Measurements from ENCODE around the gene FLG. TPM values are rescaled to one million over a fixed set of nuclear protein-coding genes. Genes with fewer than 3 reads are reported as not detected.

The FLG gene
- total RNA-seq, 1 donor from 2014 or later, result not detected

DNA sequence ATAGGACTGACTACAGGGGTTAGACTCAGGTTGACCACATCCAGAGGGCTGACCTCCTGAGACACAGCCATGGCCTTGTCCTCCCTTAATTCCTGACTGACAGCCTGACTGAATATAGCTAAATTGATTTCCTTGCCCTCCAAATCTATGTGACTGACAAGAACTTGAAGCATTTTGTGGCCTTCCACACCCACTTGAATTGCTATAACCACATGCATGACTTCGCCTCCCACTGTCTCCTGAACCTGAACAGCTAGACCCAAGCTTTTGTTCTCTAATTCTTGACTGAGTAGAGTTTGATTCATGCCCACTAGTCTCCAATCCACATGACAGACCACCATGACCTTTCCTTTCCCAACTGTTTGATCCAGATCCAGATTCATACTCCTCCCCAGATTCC lies 31.7 kb upstream of the FLG start:
- no peak for DNase-seq

DNA sequence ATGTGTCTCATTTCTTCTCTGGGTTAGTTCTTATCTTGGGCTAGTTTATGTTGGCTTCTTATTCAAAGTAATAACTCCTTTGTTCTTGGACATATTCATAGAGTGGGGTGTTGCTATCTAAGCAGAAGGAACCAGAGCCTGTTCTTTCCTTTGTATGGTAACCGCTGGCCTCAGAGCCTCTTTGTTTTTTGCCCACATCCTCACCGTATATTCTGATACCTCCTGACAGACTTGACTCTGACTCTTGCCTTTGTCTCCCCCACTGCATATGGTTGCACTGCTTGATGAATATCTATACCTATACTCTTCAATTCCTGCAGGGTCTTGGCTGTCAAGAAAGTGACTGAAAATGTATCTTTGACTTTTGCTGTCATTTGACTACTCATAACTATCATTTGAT lies 24.6 kb upstream of the FLG start:
- Histone ChIP-seq H3K36me3 (no peaks in the 10 kb centered on the region), H3K27ac (replicated peaks) (no peak overlapping the region), H3K27me3 (ENCODE audit: low read depth) (no peaks in the 10 kb centered on the region), H3K4me1 (no peaks in the 10 kb centered on the region), H3K9me3 (replicated peaks) (no peaks in the 10 kb centered on the region), H3K4me3 (no peak overlapping the region)
- TF ChIP-seq, protein P1, sequence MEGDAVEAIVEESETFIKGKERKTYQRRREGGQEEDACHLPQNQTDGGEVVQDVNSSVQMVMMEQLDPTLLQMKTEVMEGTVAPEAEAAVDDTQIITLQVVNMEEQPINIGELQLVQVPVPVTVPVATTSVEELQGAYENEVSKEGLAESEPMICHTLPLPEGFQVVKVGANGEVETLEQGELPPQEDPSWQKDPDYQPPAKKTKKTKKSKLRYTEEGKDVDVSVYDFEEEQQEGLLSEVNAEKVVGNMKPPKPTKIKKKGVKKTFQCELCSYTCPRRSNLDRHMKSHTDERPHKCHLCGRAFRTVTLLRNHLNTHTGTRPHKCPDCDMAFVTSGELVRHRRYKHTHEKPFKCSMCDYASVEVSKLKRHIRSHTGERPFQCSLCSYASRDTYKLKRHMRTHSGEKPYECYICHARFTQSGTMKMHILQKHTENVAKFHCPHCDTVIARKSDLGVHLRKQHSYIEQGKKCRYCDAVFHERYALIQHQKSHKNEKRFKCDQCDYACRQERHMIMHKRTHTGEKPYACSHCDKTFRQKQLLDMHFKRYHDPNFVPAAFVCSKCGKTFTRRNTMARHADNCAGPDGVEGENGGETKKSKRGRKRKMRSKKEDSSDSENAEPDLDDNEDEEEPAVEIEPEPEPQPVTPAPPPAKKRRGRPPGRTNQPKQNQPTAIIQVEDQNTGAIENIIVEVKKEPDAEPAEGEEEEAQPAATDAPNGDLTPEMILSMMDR (IDR thresholded peaks at IDR 0.05; ENCODE audit: borderline replicate concordance), result no peak
- intact Hi-C loops (cut with micrococcal nuclease), result no loop called here
- DNase-seq, result no peak

More for the DNA sequence above, 31.7 kb upstream of the FLG start:
- no peaks in the 10 kb centered on the region for H3K9me3 ChIP-seq (replicated peaks)
- no peaks in the 10 kb centered on the region for H3K4me1 ChIP-seq
- intact Hi-C loops (cut with micrococcal nuclease), result no loop called here
- H3K27me3 ChIP-seq (ENCODE audit: low read depth), result no peaks in the 10 kb centered on the region
- H3K4me3 ChIP-seq, result no peak overlapping the region
- H3K36me3 ChIP-seq, result no peaks in the 10 kb centered on the region
- TF ChIP-seq, protein P1 (IDR thresholded peaks at IDR 0.05; ENCODE audit: borderline replicate concordance), result no peak
- no peak overlapping the region for H3K27ac ChIP-seq (replicated peaks)

DNA sequence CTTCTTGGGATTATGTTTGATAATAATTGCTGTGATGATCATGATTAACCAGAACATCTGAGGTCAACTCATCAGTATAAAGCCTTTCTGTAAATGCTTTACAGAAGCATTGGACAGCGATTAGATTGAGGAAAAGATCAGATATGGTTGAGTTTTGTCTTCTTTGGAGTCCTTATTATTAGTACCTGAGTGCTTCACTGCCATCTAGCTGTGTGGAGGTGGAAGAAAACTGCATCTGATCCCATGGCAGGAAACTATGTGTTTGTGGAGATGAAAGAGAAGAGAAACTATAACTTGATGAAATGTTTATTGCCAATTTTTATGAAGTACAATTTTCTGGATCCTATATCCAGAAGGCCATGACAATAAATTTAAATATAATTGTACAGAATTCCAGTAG lies 23.4 kb upstream of the FLG start:
- no peak for DNase-seq
- no peaks in the 10 kb centered on the region for H3K9me3 ChIP-seq (replicated peaks)
- no peaks in the 10 kb centered on the region for H3K27me3 ChIP-seq (ENCODE audit: low read depth)
- TF ChIP-seq, protein P1 (IDR thresholded peaks at IDR 0.05; ENCODE audit: borderline replicate concordance), result no peak
- intact Hi-C loops (cut with micrococcal nuclease), result no loop called here
- H3K4me3 ChIP-seq, result no peak overlapping the region
- no peaks in the 10 kb centered on the region for H3K4me1 ChIP-seq
- H3K27ac ChIP-seq (replicated peaks), result no peak overlapping the region
- no peaks in the 10 kb centered on the region for H3K36me3 ChIP-seq

DNA sequence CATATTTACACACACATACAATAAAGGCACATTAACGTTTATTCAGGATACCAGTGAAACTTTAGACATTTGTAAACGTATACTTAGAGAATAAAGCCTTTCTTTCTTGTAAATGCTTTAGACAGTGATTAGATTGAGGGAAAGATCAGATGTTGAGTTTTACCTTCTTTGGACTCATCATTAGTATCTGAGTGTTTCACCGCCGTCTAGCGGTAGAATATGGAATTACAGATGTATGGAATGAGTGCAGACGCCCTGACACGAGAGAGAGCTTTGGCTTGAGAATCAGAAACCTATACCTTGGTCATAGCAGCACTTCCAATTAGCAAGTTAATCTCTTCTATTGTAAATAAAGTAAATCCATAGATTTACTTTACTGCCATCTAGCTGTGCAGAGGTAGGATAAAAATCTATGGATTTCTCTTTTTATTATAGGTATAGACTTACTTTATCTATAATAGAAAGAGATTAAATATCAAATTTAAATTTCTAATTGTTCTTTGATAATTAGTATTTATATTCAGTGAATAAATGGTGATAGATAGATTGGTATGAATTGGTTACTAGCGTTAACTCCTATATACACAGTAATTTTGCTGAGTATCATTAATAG lies 22.2 kb upstream of the FLG start:
- TF ChIP-seq, protein P1 (IDR thresholded peaks at IDR 0.05; ENCODE audit: borderline replicate concordance), result peak; percentile 80
- Histone ChIP-seq H3K4me3 (no peak overlapping the region), H3K9me3 (replicated peaks) (no peaks in the 10 kb centered on the region), H3K27ac (replicated peaks) (no peak overlapping the region), H3K4me1 (no peaks in the 10 kb centered on the region), H3K27me3 (ENCODE audit: low read depth) (no peaks in the 10 kb centered on the region), H3K36me3 (no peaks in the 10 kb centered on the region)
- DNase-seq, result no peak
- intact Hi-C loops (cut with micrococcal nuclease), result no loop called here

DNA sequence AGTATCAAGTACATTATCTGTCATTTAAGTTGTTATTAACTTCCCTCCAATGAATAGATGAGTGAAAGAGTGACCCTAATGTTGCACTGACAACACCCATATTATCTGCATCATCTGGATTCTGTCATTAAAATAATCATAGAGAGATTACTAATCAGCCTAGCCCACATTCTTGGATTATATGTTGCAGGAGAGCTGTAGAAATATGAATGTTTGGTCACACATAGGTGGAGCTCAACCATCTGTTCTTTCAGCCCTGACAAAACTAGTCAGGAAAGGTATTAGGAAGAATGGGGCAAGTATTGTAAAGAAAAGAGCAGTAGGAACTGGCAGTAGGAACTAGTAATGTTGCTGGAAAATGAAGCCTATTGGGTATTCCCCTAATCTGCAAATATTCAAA lies 19.4 kb upstream of the FLG start:
- H3K9me3 ChIP-seq (replicated peaks), result no peaks in the 10 kb centered on the region
- DNase-seq, result no peak
- intact Hi-C loops (cut with micrococcal nuclease), result no loop called here

More for the DNA sequence above, 19.4 kb upstream of the FLG start:
- Histone ChIP-seq H3K27me3 (ENCODE audit: low read depth) (no peaks in the 10 kb centered on the region), H3K4me1 (no peaks in the 10 kb centered on the region), H3K27ac (replicated peaks) (no peak overlapping the region), H3K4me3 (no peak overlapping the region), H3K36me3 (no peaks in the 10 kb centered on the region)
- TF ChIP-seq, protein P1 (IDR thresholded peaks at IDR 0.05; ENCODE audit: borderline replicate concordance), result no peak

All from left ventricle myocardium inferior (tissue), 1 donor.